IgD-negative memory B cell (primary cell): Measurements from ENCODE around the gene NCEH1. TPM values are rescaled to one million over a fixed set of nuclear protein-coding genes. Genes with fewer than 3 reads are reported as not detected.
"Not testable (repeated sequence)": the region's sequence is repeated elsewhere in the genome, so short reads cannot be mapped to it uniquely, and the experiment has no call there.

Experiments used
- H3K27ac Mint-ChIP-seq, 3 donors: one replicate each; pipeline ENCODE4 v1.8.0; 2020 to 2022; ENCODE audit warnings: mild to moderate bottlenecking in 3 of 3, mixed read lengths in 3 of 3, moderate library complexity in 1 of 3
- H3K27me3 Mint-ChIP-seq: one replicate; pipeline ENCODE4 v1.8.0; 2021; ENCODE audit warnings: mixed read lengths
- H3K36me3 Mint-ChIP-seq: one replicate; pipeline ENCODE4 v1.8.0; 2020; ENCODE audit warnings: mild to moderate bottlenecking, mixed read lengths
- H3K4me1 Mint-ChIP-seq, 3 donors: one replicate each; pipeline ENCODE4 v1.8.0; 2020 to 2022; ENCODE audit warnings: mixed read lengths in 3 of 3, mild to moderate bottlenecking in 1 of 3
- H3K4me3 Mint-ChIP-seq, 4 donors: one replicate each; pipeline ENCODE4 v1.8.0; 2020 to 2022; ENCODE audit warnings: mild to moderate bottlenecking in 4 of 4, mixed read lengths in 4 of 4, moderate library complexity in 3 of 4
- H3K9me3 Mint-ChIP-seq, 3 donors: one replicate each; pipeline ENCODE4 v1.8.0; 2020 to 2021; ENCODE audit warnings: mixed read lengths in 3 of 3, mild to moderate bottlenecking in 1 of 3
- polyA plus RNA-seq: library from polyadenylated mRNA; unstranded; fragments of 300-500 nt; fragmentation: Illumina TruSeq; gene quantifications from one replicate; pipeline ENCODE4 v1.2.3, GENCODE V29; 2021

NCEH1 gene, protein sequence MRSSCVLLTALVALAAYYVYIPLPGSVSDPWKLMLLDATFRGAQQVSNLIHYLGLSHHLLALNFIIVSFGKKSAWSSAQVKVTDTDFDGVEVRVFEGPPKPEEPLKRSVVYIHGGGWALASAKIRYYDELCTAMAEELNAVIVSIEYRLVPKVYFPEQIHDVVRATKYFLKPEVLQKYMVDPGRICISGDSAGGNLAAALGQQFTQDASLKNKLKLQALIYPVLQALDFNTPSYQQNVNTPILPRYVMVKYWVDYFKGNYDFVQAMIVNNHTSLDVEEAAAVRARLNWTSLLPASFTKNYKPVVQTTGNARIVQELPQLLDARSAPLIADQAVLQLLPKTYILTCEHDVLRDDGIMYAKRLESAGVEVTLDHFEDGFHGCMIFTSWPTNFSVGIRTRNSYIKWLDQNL
- 4.5 TPM for polyA plus RNA-seq

DNA sequence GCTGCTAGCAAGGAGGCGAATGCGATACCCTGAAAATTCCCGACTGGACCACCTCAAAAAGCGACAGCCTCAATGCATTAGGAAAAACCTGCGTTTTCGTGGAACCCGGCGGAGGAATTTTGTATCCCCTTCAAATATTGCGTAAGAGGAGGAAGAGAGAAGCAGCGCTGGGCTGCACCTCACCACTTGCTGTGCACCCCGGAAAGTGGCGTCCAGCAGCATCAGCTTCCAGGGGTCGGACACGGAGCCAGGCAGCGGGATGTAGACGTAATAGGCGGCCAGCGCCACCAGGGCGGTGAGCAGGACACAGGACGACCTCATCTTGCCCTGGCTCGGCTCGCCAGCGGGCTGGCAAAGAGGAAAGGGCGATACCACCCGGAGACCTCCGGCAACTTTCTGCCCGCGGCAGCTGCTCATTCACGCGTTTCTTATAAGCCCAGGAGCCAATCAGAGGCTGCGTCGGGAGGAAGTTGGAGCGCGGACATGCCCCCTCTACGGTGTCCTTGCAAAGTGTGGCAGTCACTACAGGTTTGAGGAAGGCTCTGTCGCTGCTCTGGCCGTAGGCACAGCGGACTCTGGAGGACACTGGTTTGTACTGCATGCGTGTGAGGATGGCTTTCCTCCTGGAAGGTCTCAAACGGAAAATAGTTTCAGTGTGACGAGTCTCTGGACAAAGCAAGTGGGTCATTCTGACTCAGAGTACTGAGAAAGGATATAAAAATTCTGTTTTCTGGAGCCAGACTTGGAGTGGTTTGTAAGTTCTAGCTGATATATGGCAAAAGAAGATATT lies at the start of gene NCEH1:
NCEH1 (minus strand) TSS at position 404 of the 790 bp plus-strand sequence; CDS start at position 321, 83 bp downstream.
- no peaks in the 10 kb centered on the region for H3K9me3 Mint-ChIP-seq
- H3K4me3 Mint-ChIP-seq = peak within 1 kb of the TSS; percentile 94 to 99 (median 98)
- H3K27me3 Mint-ChIP-seq = no peaks in the 10 kb centered on the region
- H3K36me3 Mint-ChIP-seq = peaks cover 2% of the 10 kb centered on the region
- H3K27ac Mint-ChIP-seq = peak within 1 kb of the TSS; percentile 36 to 95 (median 93)
- H3K4me1 Mint-ChIP-seq = peaks cover 11 to 34% (median 26%) of the 10 kb centered on the region in 3 donors

DNA sequence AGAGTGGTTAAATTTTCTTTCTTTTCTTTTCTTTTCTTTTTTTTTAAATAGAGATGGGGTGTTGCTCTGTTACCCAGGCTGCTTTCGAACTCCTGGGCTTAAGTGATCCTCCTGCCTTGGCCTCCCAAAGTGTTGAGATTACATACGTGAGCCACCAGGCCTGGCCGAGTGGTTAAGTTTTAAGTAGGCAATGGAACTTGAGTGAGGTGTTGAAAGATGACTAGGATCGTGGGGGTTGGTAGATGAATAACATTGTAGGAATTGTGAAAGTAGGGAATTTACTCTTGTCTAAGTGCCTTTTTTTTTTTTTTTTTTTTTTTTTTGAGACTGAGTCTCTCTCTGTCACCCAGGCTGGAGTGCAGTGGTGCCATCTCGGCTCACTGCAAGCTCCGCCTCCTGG lies 49.5 kb upstream of the NCEH1 start:
- H3K4me1 Mint-ChIP-seq, H3K9me3 Mint-ChIP-seq, H3K4me3 Mint-ChIP-seq, H3K27me3 Mint-ChIP-seq, H3K36me3 Mint-ChIP-seq: not testable (repeated sequence)
- H3K27ac Mint-ChIP-seq = peak overlapping the region in 1 of 3 donors; percentile 57

GRCh38 chr3:172753125-172753524 lies 42.3 kb upstream of the NCEH1 start:
- H3K27me3 Mint-ChIP-seq = peaks cover 2% of the 10 kb centered on the region
- H3K4me3 Mint-ChIP-seq = peak overlapping the region in 1 of 4 donors; percentile 1
- H3K9me3 Mint-ChIP-seq = no peaks in the 10 kb centered on the region
- H3K4me1 Mint-ChIP-seq = peaks cover 12 to 16% (median 15%) of the 10 kb centered on the region in 3 donors
- H3K36me3 Mint-ChIP-seq = peaks cover 1% of the 10 kb centered on the region
- no peak overlapping the region for H3K27ac Mint-ChIP-seq

- peaks cover 12 to 15% (median 15%) of the 10 kb centered on the region in 3 donors for H3K4me1 Mint-ChIP-seq
- H3K27me3 Mint-ChIP-seq = peaks cover 2% of the 10 kb centered on the region
- H3K9me3 Mint-ChIP-seq = no peaks in the 10 kb centered on the region
- H3K4me3 Mint-ChIP-seq = peak overlapping the region in 1 of 4 donors; percentile 30
- no peak overlapping the region for H3K27ac Mint-ChIP-seq
- H3K36me3 Mint-ChIP-seq = peaks cover 1% of the 10 kb centered on the region
These were observed 41.8 kb upstream of the NCEH1 start for GRCh38 chr3:172752651-172753050.

DNA sequence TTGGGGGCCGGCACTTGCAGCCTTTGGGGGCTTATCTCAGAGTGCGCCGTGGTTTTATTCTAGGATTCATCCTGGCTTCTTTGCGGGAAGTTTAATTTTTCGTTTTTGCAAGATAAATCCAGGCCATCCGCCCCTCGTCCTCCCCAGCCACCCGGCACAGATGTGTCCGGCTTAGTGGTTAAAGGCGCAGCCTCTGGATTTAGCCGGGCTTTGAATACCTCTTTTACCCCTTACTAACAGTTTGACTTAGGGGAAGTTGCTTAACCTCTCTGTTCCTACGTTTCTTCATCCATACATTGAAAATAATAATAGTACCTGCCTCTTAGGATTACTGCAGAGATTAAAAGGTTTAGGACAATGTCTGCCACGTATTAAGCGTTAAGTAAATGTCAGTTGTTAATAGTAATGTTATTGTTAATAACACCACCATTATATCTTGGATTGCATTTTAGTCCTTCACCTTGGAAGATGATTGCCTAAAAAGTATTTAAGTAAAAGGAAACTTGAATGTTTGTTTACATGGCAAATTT lies 40.4 kb upstream of the NCEH1 start:
- no peaks in the 10 kb centered on the region for H3K9me3 Mint-ChIP-seq
- peaks cover 2% of the 10 kb centered on the region for H3K27me3 Mint-ChIP-seq
- peaks cover 12 to 15% (median 15%) of the 10 kb centered on the region in 3 donors for H3K4me1 Mint-ChIP-seq
- peak overlapping the region in 2 of 3 donors; percentile 82 to 94 for H3K27ac Mint-ChIP-seq
- H3K4me3 Mint-ChIP-seq = peak overlapping the region; percentile 89 to 99 (median 96)
- peaks cover 2% of the 10 kb centered on the region for H3K36me3 Mint-ChIP-seq

DNA sequence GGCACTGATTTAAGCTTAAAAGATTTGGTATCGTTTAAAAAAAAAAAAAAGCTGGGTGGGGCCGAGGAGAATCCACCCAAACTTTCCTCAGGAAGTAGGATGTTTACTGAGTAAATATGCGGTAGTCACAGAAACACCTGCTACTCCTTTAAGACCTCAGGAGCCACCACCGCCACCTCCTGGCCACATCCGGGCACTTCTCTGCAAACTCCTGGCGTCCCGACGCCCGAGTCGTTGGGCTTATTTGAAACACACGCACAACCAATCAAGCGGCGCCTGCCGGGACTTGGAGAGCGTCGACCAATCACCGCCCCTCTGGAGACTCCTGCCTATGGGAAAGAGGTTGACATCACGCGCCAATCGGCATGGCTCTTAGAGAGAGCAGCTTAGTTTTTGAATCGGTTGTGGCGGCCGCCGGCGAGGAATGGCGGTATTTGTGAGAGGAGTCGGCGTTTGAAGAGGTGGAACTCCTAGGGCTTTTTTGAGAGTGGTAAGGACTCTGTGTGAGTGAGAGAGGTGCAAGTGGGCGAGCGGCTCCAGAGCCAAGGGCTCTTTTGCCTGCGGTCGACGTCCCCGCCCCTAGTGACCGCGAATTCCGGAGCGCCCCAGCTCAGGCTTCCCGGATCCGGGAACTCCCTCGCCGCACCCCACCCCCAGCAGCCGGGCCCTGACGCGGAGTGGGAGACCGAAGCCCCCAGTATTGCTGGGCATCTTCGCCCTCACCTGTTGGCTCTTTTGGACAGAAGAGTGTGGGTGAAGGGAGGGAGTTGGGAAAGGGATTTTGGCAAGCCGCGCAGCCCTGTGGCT lies 39.7 kb upstream of the NCEH1 start, which contains the start of gene ECT2:
ECT2 (plus strand) TSS at position 359 of the 807 bp plus-strand sequence. CDS start 3,805 bp downstream, outside the sequence.
- Mint-ChIP-seq H3K4me3 (peak within 1 kb of the TSS; percentile 89 to 99 (median 96)), H3K36me3 (peaks cover 2% of the 10 kb centered on the region), H3K27ac (peak within 1 kb of the TSS; percentile 82 to 94 (median 93)), H3K9me3 (no peaks in the 10 kb centered on the region), H3K27me3 (peaks cover 2% of the 10 kb centered on the region), H3K4me1 (peaks cover 12 to 15% (median 15%) of the 10 kb centered on the region in 3 donors)

DNA sequence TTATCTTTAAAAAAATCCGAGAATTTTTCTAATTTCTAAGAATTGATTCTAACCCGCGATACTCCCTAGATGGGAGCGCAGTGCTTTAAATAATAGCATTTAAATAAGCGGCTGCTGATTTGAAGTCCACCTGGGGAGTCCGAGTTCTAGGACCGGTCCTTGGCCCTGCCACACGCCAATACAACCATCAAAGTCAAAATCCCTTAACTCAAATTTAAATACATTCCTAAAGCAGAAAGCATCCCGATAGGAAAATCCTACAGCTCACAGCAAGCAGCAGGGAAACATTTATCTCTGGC lies 39.2 kb upstream of the NCEH1 start:
- peaks cover 2% of the 10 kb centered on the region for H3K36me3 Mint-ChIP-seq
- peaks cover 12 to 15% (median 13%) of the 10 kb centered on the region in 3 donors for H3K4me1 Mint-ChIP-seq
- H3K27me3 Mint-ChIP-seq = peaks cover 2% of the 10 kb centered on the region
- H3K27ac Mint-ChIP-seq = peak overlapping the region; percentile 82 to 94 (median 93)
- H3K9me3 Mint-ChIP-seq = no peaks in the 10 kb centered on the region
- peak overlapping the region; percentile 89 to 99 (median 96) for H3K4me3 Mint-ChIP-seq

- Mint-ChIP-seq H3K27me3 (peaks cover 2% of the 10 kb centered on the region), H3K9me3 (no peaks in the 10 kb centered on the region)
These were observed 38.5 kb upstream of the NCEH1 start for GRCh38 chr3:172749230-172749965.

GRCh38 chr3:172746475-172746874 lies 35.6 kb upstream of the NCEH1 start:
- peak overlapping the region in 1 of 3 donors; percentile 55 for H3K27ac Mint-ChIP-seq
- no peaks in the 10 kb centered on the region for H3K9me3 Mint-ChIP-seq
- peaks cover 2% of the 10 kb centered on the region for H3K27me3 Mint-ChIP-seq
- H3K4me1 Mint-ChIP-seq = peaks cover 5 to 10% (median 9%) of the 10 kb centered on the region in 3 donors
- peak overlapping the region in 1 of 4 donors; percentile 10 for H3K4me3 Mint-ChIP-seq
- H3K36me3 Mint-ChIP-seq = peaks cover 3% of the 10 kb centered on the region

More at GRCh38 chr3:172749230-172749965, 38.5 kb upstream of the NCEH1 start:
- Mint-ChIP-seq H3K4me3 (peak overlapping the region in 3 of 4 donors; percentile 89 to 99 (median 94)), H3K4me1 (peaks cover 12 to 13% (median 12%) of the 10 kb centered on the region in 3 donors), H3K27ac (peak overlapping the region; percentile 61 to 94 (median 93)), H3K36me3 (peaks cover 2% of the 10 kb centered on the region)

- Mint-ChIP-seq H3K9me3 (no peaks in the 10 kb centered on the region), H3K4me3 (no peak overlapping the region), H3K36me3 (peaks cover 1% of the 10 kb centered on the region), H3K4me1 (no peaks in the 10 kb centered on the region), H3K27me3 (peaks cover 6% of the 10 kb centered on the region), H3K27ac (no peak overlapping the region)
These were observed 28.6 kb upstream of the NCEH1 start for GRCh38 chr3:172739462-172739861.

GRCh38 chr3:172735014-172735413 lies 24.1 kb upstream of the NCEH1 start:
- no peaks in the 10 kb centered on the region for H3K9me3 Mint-ChIP-seq
- H3K36me3 Mint-ChIP-seq = no peaks in the 10 kb centered on the region
- H3K4me3 Mint-ChIP-seq = no peak overlapping the region
- H3K27ac Mint-ChIP-seq = no peak overlapping the region
- peaks cover 8% of the 10 kb centered on the region for H3K27me3 Mint-ChIP-seq
- H3K4me1 Mint-ChIP-seq = no peaks in the 10 kb centered on the region

- peaks cover 11% of the 10 kb centered on the region for H3K27me3 Mint-ChIP-seq
- H3K4me3 Mint-ChIP-seq = peak overlapping the region in 1 of 4 donors; percentile 58
- no peaks in the 10 kb centered on the region for H3K36me3 Mint-ChIP-seq
- H3K9me3 Mint-ChIP-seq = peaks cover 0 to 12% (median 2%) of the 10 kb centered on the region in 3 donors
- H3K4me1 Mint-ChIP-seq = peaks cover 0 to 2% (median 0%) of the 10 kb centered on the region in 3 donors
- H3K27ac Mint-ChIP-seq = no peak overlapping the region
These were observed 15.5 kb upstream of the NCEH1 start for GRCh38 chr3:172726380-172726779.

DNA sequence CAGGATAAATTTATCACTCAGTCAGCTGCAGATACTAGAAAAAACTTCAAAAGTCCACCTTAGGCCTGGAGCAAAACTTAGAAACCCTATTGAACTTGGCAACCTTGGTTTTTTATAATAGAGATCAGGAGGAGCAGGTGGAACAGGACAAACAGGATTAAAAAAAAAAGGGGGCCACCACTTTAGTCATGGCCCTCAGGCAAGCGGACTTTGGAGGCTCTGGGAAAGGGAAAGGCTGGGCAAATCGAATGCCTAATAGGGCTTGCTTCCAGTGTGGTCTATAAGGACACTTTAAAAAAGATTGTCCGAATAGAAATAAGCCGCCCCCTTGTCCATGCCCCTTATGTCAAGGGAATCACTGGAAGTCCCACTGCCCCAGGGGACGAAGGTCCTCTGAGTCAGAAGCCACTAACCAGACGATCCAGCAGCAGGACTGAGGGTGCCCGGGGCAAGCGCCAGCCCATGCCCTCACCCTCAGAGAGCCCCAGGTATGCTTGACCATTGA lies 11.7 kb upstream of the NCEH1 start:
- H3K4me1 Mint-ChIP-seq, H3K36me3 Mint-ChIP-seq, H3K4me3 Mint-ChIP-seq, H3K27me3 Mint-ChIP-seq: not testable (repeated sequence)
- H3K9me3 Mint-ChIP-seq = peaks cover 0 to 12% (median 5%) of the 10 kb centered on the region in 3 donors
- peak overlapping the region in 1 of 3 donors; percentile 28 for H3K27ac Mint-ChIP-seq
